H1 (cell line): ENCODE data around the gene GFOD1. TPM values are rescaled to one million over a fixed set of nuclear protein-coding genes. Genes with fewer than 3 reads are reported as not detected.
A peak's percentile ranks its signal among the peaks of the same experiment; 100 is the strongest.

Experiments
- CTCF ChIA-PET: fragments of 300-600 bp; sonication (Branson Sonifier 250); formaldehyde crosslinking; loops from one replicate; lab custom pipeline; 2021; ENCODE audit not compliant: partially characterized antibody; lab: Charles Lee
- POLR2A ChIA-PET: fragments of 300-600 bp; sonication (Branson Sonifier 250); formaldehyde crosslinking; loops from one replicate; lab custom pipeline; 2021; ENCODE audit warnings: inconsistent platforms; ENCODE audit not compliant: partially characterized antibody; lab: Charles Lee
- DNase-seq, 2 experiments: peaks; one replicate each; pipeline versions ENCODE4 v3.0.0 to v3.0.0-alpha.2; 2010 to 2022; ENCODE audit warnings: low spot score in 2 of 2, low read depth in 1 of 2, mixed read lengths in 1 of 2
- FAIRE-seq: peaks from 2 replicates; lab custom pipeline; 2011; peaks lifted over from hg19 to GRCh38; lab: Jason Lieb, UNC
- H2AFZ ChIP-seq: 2 replicates; pipeline ENCODE4 v1.8.1; 2012; ENCODE audit warnings: low read length, inconsistent platforms
- H2AK5ac ChIP-seq: 2 replicates; pipeline ENCODE4 v1.6.1; 2013; ENCODE audit warnings: low read depth, low read length
- H2BK120ac ChIP-seq: replicated peaks from 2 replicates; pipeline ENCODE3; 2013; ENCODE audit warnings: low read depth, low read length, inconsistent platforms
- H2BK12ac ChIP-seq: 2 replicates; pipeline ENCODE4 v1.6.1; 2013; ENCODE audit warnings: low read depth, low read length
- H2BK15ac ChIP-seq: 2 replicates; pipeline ENCODE4 v1.6.1; 2013; ENCODE audit warnings: low read length
- H2BK20ac ChIP-seq: 2 replicates; pipeline ENCODE4 v1.6.1; 2013; ENCODE audit warnings: low read length
- H2BK5ac ChIP-seq: 2 replicates; pipeline ENCODE4 v1.6.1; 2013; ENCODE audit warnings: low read depth, low read length
- H3K14ac ChIP-seq: 2 replicates; pipeline ENCODE4 v1.6.1; 2013; ENCODE audit warnings: inconsistent platforms; ENCODE audit not compliant: insufficient read length
- H3K18ac ChIP-seq: 2 replicates; pipeline ENCODE4 v1.6.1; 2013; ENCODE audit warnings: low read length; ENCODE audit errors: extremely low read depth
- H3K23ac ChIP-seq: 2 replicates; pipeline ENCODE4 v1.6.1; 2013; ENCODE audit warnings: inconsistent platforms; ENCODE audit not compliant: insufficient read length
- H3K23me2 ChIP-seq: 2 replicates; pipeline ENCODE4 v1.6.1; 2013; ENCODE audit warnings: low read depth, low read length
- H3K27ac ChIP-seq: 2 replicates; pipeline ENCODE4 v1.6.1; 2011; ENCODE audit warnings: low read depth, low read length, inconsistent platforms
- H3K27me3 ChIP-seq, 4 experiments: replicated peaks in 1 of 4; 1 replicate in 1 of 4; 2 replicates in 3 of 4; pipeline versions ENCODE4 v1.6.1 to v1.8.1; 2011 to 2013; ENCODE audit warnings: low read length in 3 of 4, mild to moderate bottlenecking in 3 of 4, inconsistent platforms in 2 of 4, mixed read lengths in 2 of 4, moderate library complexity in 1 of 4; ENCODE audit not compliant: control insufficient read depth in 3 of 4, insufficient read depth in 3 of 4; ENCODE audit errors: extremely low read depth in 1 of 4
- H3K36me3 ChIP-seq, 4 experiments: 2 replicates each; pipeline versions ENCODE4 v1.6.1 to v1.8.1; 2011 to 2013; ENCODE audit warnings: mild to moderate bottlenecking in 4 of 4, low read length in 3 of 4, moderate library complexity in 2 of 4, control low read depth in 1 of 4, inconsistent platforms in 1 of 4; ENCODE audit not compliant: insufficient read depth in 4 of 4, control insufficient read depth in 2 of 4
- H3K4ac ChIP-seq: replicated peaks from 2 replicates; pipeline ENCODE3; 2013; ENCODE audit warnings: low read length, low read depth, mixed read lengths, inconsistent platforms; ENCODE audit not compliant: insufficient read length
- H3K4me1 ChIP-seq, 4 experiments: replicated peaks in 1 of 4; 1 replicate in 1 of 4; 2 replicates in 3 of 4; pipeline versions ENCODE4 v1.6.1 to v1.8.1; 2011 to 2013; ENCODE audit warnings: low read length in 3 of 4, inconsistent platforms in 2 of 4, mixed read lengths in 1 of 4; ENCODE audit not compliant: insufficient read depth in 4 of 4, control insufficient read depth in 3 of 4
- H3K4me2 ChIP-seq, 2 experiments: 2 replicates each; pipeline versions ENCODE4 v1.6.1 to v1.8.1; 2011 to 2013; ENCODE audit warnings: low read depth in 2 of 2, low read length in 2 of 2, control low read depth in 1 of 2, inconsistent platforms in 1 of 2, mild to moderate bottlenecking in 1 of 2; ENCODE audit not compliant: insufficient read depth in 1 of 2
- H3K4me3 ChIP-seq, 4 experiments: fragments of 200-600, 300-600 bp in 1 of 4; sonication (generic), shearing (Covaris generic), sonication (Bioruptor Twin) in 1 of 4; 2 replicates each; pipeline versions ENCODE4 v1.5.1 to v1.8.1; 2011 to 2016; ENCODE audit warnings: low read length in 4 of 4, low read depth in 3 of 4, control low read depth in 2 of 4, inconsistent platforms in 2 of 4, mild to moderate bottlenecking in 2 of 4, mixed read lengths in 1 of 4, moderate library complexity in 1 of 4; ENCODE audit not compliant: insufficient read depth in 2 of 4; ENCODE audit errors: extremely low read depth in 1 of 4
- H3K56ac ChIP-seq: replicated peaks from 2 replicates; pipeline ENCODE3; 2013; ENCODE audit warnings: low read depth, mild to moderate bottlenecking, mixed read lengths, low read length, inconsistent platforms; ENCODE audit not compliant: insufficient read length
- H3K79me1 ChIP-seq: 2 replicates; pipeline ENCODE4 v1.6.1; 2013; ENCODE audit warnings: low read depth, low read length, control low read depth
- H3K79me2 ChIP-seq, 2 experiments: 2 replicates each; pipeline versions ENCODE4 v1.6.1 to v1.8.1; 2012 to 2013; ENCODE audit warnings: low read length in 2 of 2, mild to moderate bottlenecking in 2 of 2, inconsistent platforms in 1 of 2; ENCODE audit not compliant: insufficient read depth in 2 of 2, control insufficient read depth in 1 of 2
- H3K9ac ChIP-seq, 4 experiments: replicated peaks in 1 of 4; 1 replicate in 1 of 4; 2 replicates in 3 of 4; pipeline versions ENCODE4 v1.6.1 to v1.8.1; 2011 to 2013; ENCODE audit warnings: low read depth in 3 of 4, low read length in 3 of 4, control low read depth in 2 of 4, mild to moderate bottlenecking in 2 of 4, moderate library complexity in 2 of 4, inconsistent platforms in 1 of 4; ENCODE audit errors: extremely low read depth in 1 of 4
- H3K9me3 ChIP-seq, 2 experiments: 2 replicates each; pipeline versions ENCODE4 v1.6.1 to v1.8.1; 2012 to 2013; ENCODE audit warnings: mild to moderate bottlenecking in 2 of 2, moderate library complexity in 2 of 2, control low read depth in 1 of 2, inconsistent platforms in 1 of 2, low read depth in 1 of 2, low read length in 1 of 2, mixed read lengths in 1 of 2; ENCODE audit not compliant: insufficient read depth in 2 of 2
- H4K20me1 ChIP-seq, 2 experiments: replicated peaks in 1 of 2; 2 replicates each; pipeline versions ENCODE3 to v1.8.1; 2011 to 2013; ENCODE audit warnings: inconsistent platforms in 2 of 2, low read length in 2 of 2, mild to moderate bottlenecking in 1 of 2; ENCODE audit not compliant: insufficient read depth in 2 of 2, control insufficient read depth in 1 of 2
- H4K5ac ChIP-seq: 2 replicates; pipeline ENCODE4 v1.6.1; 2013; ENCODE audit warnings: low read length, low read depth, mixed read lengths, inconsistent platforms; ENCODE audit not compliant: insufficient read length
- H4K8ac ChIP-seq: 2 replicates; pipeline ENCODE4 v1.8.0; 2013; ENCODE audit warnings: mild to moderate bottlenecking, moderate library complexity, low read length, inconsistent platforms; ENCODE audit not compliant: insufficient read depth; ENCODE audit errors: extremely low read depth
- H4K91ac ChIP-seq: replicated peaks from 2 replicates; pipeline ENCODE3; 2013; ENCODE audit warnings: low read length, mixed read lengths, inconsistent platforms; ENCODE audit not compliant: insufficient read length
- EZH2 ChIP-seq: fragments of 200-600 bp; sonication (generic); IDR thresholded peaks from 2 replicates; pipeline ENCODE4 v1.7.1; 2012; ENCODE audit warnings: low read depth, mild to moderate bottlenecking, moderate library complexity, low read length, inconsistent platforms; ENCODE audit not compliant: severe bottlenecking
- KDM5A ChIP-seq: fragments of 200-600 bp; IDR thresholded peaks from 2 replicates; pipeline ENCODE4 v1.7.1; 2012; ENCODE audit warnings: mild to moderate bottlenecking, low read length, inconsistent platforms, mixed read lengths
- TEAD4 ChIP-seq: IDR thresholded peaks from 2 replicates; pipeline ENCODE4 v1.6.1; 2012; ENCODE audit warnings: low read depth, low read length, inconsistent platforms, mixed read lengths
- WGBS, 2 experiments: shearing (Covaris generic) in 1 of 2; methylation state at CpG; one replicate each; pipeline versions ENCODE4 v1.1.6 to v1.1.7; 2013 to 2015; ENCODE audit warnings: low lambda C conversion rate in 2 of 2, mixed read lengths in 2 of 2, inconsistent platforms in 1 of 2, low coverage in 1 of 2, missing lambda C conversion rate in 1 of 2; ENCODE audit not compliant: insufficient replicate concordance in 2 of 2, insufficient coverage in 1 of 2, insufficient read length in 1 of 2; ENCODE audit errors: extremely low coverage in 1 of 2, missing lambda C conversion rate in 1 of 2; 5-methylcytosine and 5-hydroxymethylcytosine counted together
- polyA plus RNA-seq, 7 experiments: library from polyadenylated mRNA; depleted of rRNA in 3 of 7; stranded (reverse) in 5 of 7; unstranded in 2 of 7; fragments of >200 nt in 5 of 7; fragments of 200-250 nt in 2 of 7; gene quantifications; 1 replicate in 5 of 7; 2 replicates in 1 of 7; 4 replicates in 1 of 7; pipeline versions ENCODE4 v1.2.1 to v1.2.3, GENCODE V29; 2011 to 2013; ENCODE audit warnings: missing spikeins in 2 of 7, mixed read lengths in 2 of 7
- total RNA-seq: library from RNA; stranded (reverse); fragmentation: NEBNext Ultra II Directional; extraction: Animal tissue kit (Norgen Biotek cat#: 25700); gene quantifications from 2 replicates; pipeline ENCODE4 v1.2.1, GENCODE V29; 2021
- TF ChIP-seq, protein P1 (sequence below): IDR thresholded peaks from 2 replicates; pipeline ENCODE4 v1.6.1; 2012; ENCODE audit warnings: inconsistent platforms

Gene GFOD1
- total and polyA plus RNA-seq, 2 of the 8 experiments (the other 6 are each of a cell fraction or from before 2014, with no cell fraction given): 2.5 to 8.8 TPM

DNA sequence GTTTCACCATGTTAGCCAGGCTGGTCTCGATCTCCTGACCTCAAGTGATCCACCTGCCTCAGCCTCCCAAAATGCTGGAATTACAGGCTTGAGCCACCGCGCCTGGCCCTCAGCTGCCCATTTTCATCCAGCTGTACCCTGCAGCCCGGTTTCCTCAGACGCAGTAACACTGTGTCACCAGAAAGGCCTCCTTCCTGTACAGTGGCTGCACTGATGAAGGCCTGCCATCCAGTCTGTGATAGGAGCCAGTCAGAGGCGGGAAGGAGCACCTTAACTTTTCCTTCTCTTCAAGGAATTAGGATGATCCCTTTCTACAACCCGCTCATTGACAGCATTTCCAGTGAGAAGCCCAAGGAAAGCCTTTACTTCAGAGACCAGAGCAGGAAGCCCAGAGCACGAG is 75.9 kb downstream of the GFOD1 start:
- Histone ChIP-seq H4K20me1 (no peaks in the 10 kb centered on the region), H2BK5ac (no peak overlapping the region), H2BK15ac (no peak overlapping the region), H2BK120ac (no peak overlapping the region), H2AK5ac (no peak overlapping the region), H3K9ac (no peak overlapping the region), H3K14ac (no peak overlapping the region), H3K4me3 (no peak overlapping the region), H3K27ac (no peak overlapping the region), H2AFZ (no peak overlapping the region), H2BK12ac (no peak overlapping the region), H3K4me2 (no peak overlapping the region), H3K4me1 (peaks cover 0 to 9% (median 3%) of the 10 kb centered on the region in 4 experiments; a peak in 4 of 7 replicates), H3K23me2 (no peaks in the 10 kb centered on the region; the same call in 1 of the 2 replicates), H3K36me3 (no peaks in the 10 kb centered on the region), H3K27me3 (no peaks in the 10 kb centered on the region), H4K91ac (no peak overlapping the region), H4K5ac (no peak overlapping the region), H3K9me3 (no peaks in the 10 kb centered on the region), H4K8ac (peak overlapping the region; percentile 36; the same call in 1 of the 2 replicates), H3K18ac (no peak overlapping the region), H2BK20ac (no peak overlapping the region), H3K23ac (no peak overlapping the region), H3K4ac (no peak overlapping the region), H3K79me2 (no peaks in the 10 kb centered on the region), H3K56ac (no peak overlapping the region), H3K79me1 (no peaks in the 10 kb centered on the region; the same call in 1 of the 2 replicates)
- TF ChIP-seq, protein P1, sequence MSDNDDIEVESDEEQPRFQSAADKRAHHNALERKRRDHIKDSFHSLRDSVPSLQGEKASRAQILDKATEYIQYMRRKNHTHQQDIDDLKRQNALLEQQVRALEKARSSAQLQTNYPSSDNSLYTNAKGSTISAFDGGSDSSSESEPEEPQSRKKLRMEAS: no peak
- TF ChIP-seq TEAD4: no peak
- no peak for TF ChIP-seq KDM5A
- no peak for TF ChIP-seq EZH2
- no peak for FAIRE-seq
- DNase-seq: no peak
- ChIA-PET POLR2A (interaction anchor here (1.2 to 1.4 kb wide), 2 partner anchors 11 to 13 kb away, joined by 3 to 6 read pairs; no protein-coding TSS in a partner anchor), CTCF (interaction anchor here (0.8 to 3.5 kb wide), 9 partner anchors 8 to 80 kb away, joined by 3 to 12 read pairs (median 4); no protein-coding TSS in a partner anchor)
- 90% methylated on average over 8 of the region's 8 CpGs; no CpG with 5 or more reads in 1 of the 2 experiments for WGBS, 2 experiments
